K562 (cell line): Measurements from ENCODE around the gene ZNF521. TPM values are rescaled to one million over a fixed set of nuclear protein-coding genes. Genes with fewer than 3 reads are reported as not detected.

Experiments
- ATAC-seq: fragments of 200-7000 bp; cut with Tn5 transposase; 3 replicates; pipeline ENCODE4 v1.9.1; 2020; ENCODE audit warnings: moderate library complexity
- BruUV-seq: library from RNA; stranded (reverse); fragments of 400-500 nt; replicated peaks from 2 replicates; lab custom pipeline; 2021; lab: Mats Ljungman, UMichigan
- CTCF ChIA-PET: fragments of 300-600 bp; formaldehyde crosslinking; extraction: SDS; loops from one replicate; lab custom pipeline; 2021; ENCODE audit warnings: low intra/inter-chr PET ratio; lab: Yijun Ruan, JAX
- POLR2A ChIA-PET: fragments of 300-600, 350-650 bp; sonication (Branson Sonifier 250); formaldehyde crosslinking; extraction: SDS; loops from one replicate; lab custom pipeline; 2021; ENCODE audit warnings: antibody characterized with exemption, inconsistent platforms; lab: Yijun Ruan, JAX
- DNase-seq, 4 experiments: peaks; one replicate each; pipeline versions ENCODE4 v3.0.0 to v3.0.0-alpha.2; 2011 to 2018; ENCODE audit warnings: low spot score in 3 of 4, mixed read lengths in 3 of 4; ENCODE audit errors: extremely low read depth in 1 of 4
- FAIRE-seq: peaks from 2 replicates; lab custom pipeline; 2011; peaks lifted over from hg19 to GRCh38; lab: Jason Lieb, UNC
- H2AFZ ChIP-seq: 2 replicates; pipeline ENCODE4 v1.6.0; 2011; ENCODE audit warnings: low read depth, low read length, control low read depth, inconsistent platforms
- H3K27ac ChIP-seq: fragments of 200-600 bp; 3 replicates; pipeline ENCODE4 v1.8.0; 2011; ENCODE audit warnings: low read depth, mild to moderate bottlenecking, control low read depth, inconsistent platforms, low read length, moderate library complexity, mixed read lengths; ENCODE audit errors: extremely low read depth
- H3K27me3 ChIP-seq, 2 experiments: fragments of 300-600 bp in 1 of 2; 2 replicates in 1 of 2; 3 replicates in 1 of 2; pipeline versions ENCODE4 v1.6.0 to v1.8.0; 2011; ENCODE audit warnings: inconsistent platforms in 2 of 2, low read length in 2 of 2, mild to moderate bottlenecking in 1 of 2, mixed read lengths in 1 of 2, moderate library complexity in 1 of 2; ENCODE audit not compliant: control insufficient read depth in 2 of 2, insufficient read depth in 2 of 2
- H3K36me3 ChIP-seq: fragments of 300-600 bp; 3 replicates; pipeline ENCODE4 v1.8.0; 2011; ENCODE audit warnings: mild to moderate bottlenecking, low read length, inconsistent platforms; ENCODE audit not compliant: control insufficient read depth, insufficient read depth
- H3K4me1 ChIP-seq, 2 experiments: fragments of 200-600 bp in 1 of 2; replicated peaks in 1 of 2; 2 replicates in 1 of 2; 3 replicates in 1 of 2; pipeline versions ENCODE4 v1.5.1 to v1.8.0; 2011; ENCODE audit warnings: inconsistent platforms in 2 of 2, low read length in 2 of 2, mild to moderate bottlenecking in 1 of 2, mixed read lengths in 1 of 2, moderate library complexity in 1 of 2; ENCODE audit not compliant: control insufficient read depth in 2 of 2, insufficient read depth in 2 of 2
- H3K4me2 ChIP-seq: 2 replicates; pipeline ENCODE4 v1.6.1; 2011; ENCODE audit warnings: low read length, control low read depth, inconsistent platforms, mixed read lengths; ENCODE audit not compliant: insufficient read depth
- H3K4me3 ChIP-seq: fragments of 200-600 bp; sonication (generic), shearing (Covaris generic); 2 replicates; pipeline ENCODE4 v1.5.1; 2016; ENCODE audit warnings: control low read depth, inconsistent platforms
- H3K79me2 ChIP-seq: fragments of 200-600 bp; 3 replicates; pipeline ENCODE4 v1.8.0; 2011; ENCODE audit warnings: low read length, inconsistent platforms; ENCODE audit not compliant: control insufficient read depth, insufficient read depth
- H3K9ac ChIP-seq, 2 experiments: 2 replicates each; pipeline versions ENCODE4 v1.6.0 to v1.6.1; 2011; ENCODE audit warnings: low read depth in 2 of 2, low read length in 2 of 2, control low read depth in 1 of 2, inconsistent platforms in 1 of 2, mild to moderate bottlenecking in 1 of 2, mixed read lengths in 1 of 2; ENCODE audit not compliant: insufficient read depth in 1 of 2
- H3K9me1 ChIP-seq: one replicate; pipeline ENCODE4 v1.6.0; 2011; ENCODE audit warnings: inconsistent platforms, mild to moderate bottlenecking, low read length, moderate library complexity; ENCODE audit not compliant: control insufficient read depth, insufficient read depth
- H3K9me3 ChIP-seq: replicated peaks from 2 replicates; pipeline ENCODE4 v1.5.1; 2011; ENCODE audit warnings: low read depth, low read length, inconsistent platforms; ENCODE audit not compliant: control insufficient read depth, insufficient read depth
- H4K20me1 ChIP-seq: replicated peaks from 2 replicates; pipeline ENCODE4 v1.6.1; 2011; ENCODE audit warnings: low read length, inconsistent platforms, mixed read lengths; ENCODE audit not compliant: control insufficient read depth, insufficient read depth
- DDX20 ChIP-seq: fragments of 450-650 bp; IDR thresholded peaks from 2 replicates; pipeline ENCODE4 v1.6.1; 2016; ENCODE audit warnings: missing genetic modification characterization, low read depth, mild to moderate bottlenecking, missing compliant biosample characterization, moderate library complexity
- FOS ChIP-seq: IDR thresholded peaks from 3 replicates; pipeline ENCODE4 v1.6.1; 2011; ENCODE audit not compliant: insufficient read length; ENCODE audit errors: extremely low read depth
- FOXJ2 ChIP-seq: fragments of 200-800 bp; sonication (Bioruptor generic); IDR thresholded peaks from 2 replicates; pipeline ENCODE4 v1.6.1; 2016; ENCODE audit warnings: missing genetic modification characterization, missing compliant biosample characterization
- NELFE ChIP-seq: IDR thresholded peaks from 2 replicates; pipeline ENCODE4 v1.6.1; 2011; ENCODE audit warnings: mild to moderate bottlenecking; ENCODE audit not compliant: insufficient read depth, insufficient read length
- POLR2A ChIP-seq: fragments of 450-650 bp; conservative IDR thresholded peaks from 2 replicates; pipeline ENCODE4 v1.6.1; 2016
- RBM15 ChIP-seq: fragments of 200-400 bp; formaldehyde crosslinking; IDR thresholded peaks from 2 replicates; pipeline ENCODE4 v1.6.1; 2018; ENCODE audit warnings: mild to moderate bottlenecking, low read length, moderate library complexity; ENCODE audit not compliant: insufficient read depth
- SMAD4 ChIP-seq: fragments of 250-450 bp; sonication (Bioruptor Pico); conservative IDR thresholded peaks from 2 replicates; pipeline ENCODE4 v1.8.0; 2021; ENCODE audit warnings: inconsistent platforms, mild to moderate bottlenecking, moderate library complexity
- SRSF3 ChIP-seq: fragments of 200-400 bp; formaldehyde crosslinking; IDR thresholded peaks from 2 replicates; pipeline ENCODE4 v1.6.1; 2016; ENCODE audit warnings: mild to moderate bottlenecking, low read length, moderate library complexity; ENCODE audit not compliant: insufficient read depth
- TAF9B ChIP-seq: fragments of 450-650 bp; IDR thresholded peaks from 2 replicates; pipeline ENCODE4 v1.6.1; 2018; ENCODE audit warnings: mild to moderate bottlenecking; ENCODE audit not compliant: partially characterized antibody
- ZNF507 ChIP-seq: conservative IDR thresholded peaks from 2 replicates; pipeline ENCODE4 v1.6.1; 2017; ENCODE audit warnings: missing genetic modification characterization, missing compliant biosample characterization
- ZNF77 ChIP-seq: fragments of 250-450 bp; sonication (Bioruptor Pico); IDR thresholded peaks from 2 replicates; pipeline ENCODE4 v1.5.0; 2020
- WGBS: fragments of 100-300 bp; shearing (Covaris generic); methylation state at CpG from one replicate; pipeline ENCODE4 v1.1.6; 2016; ENCODE audit warnings: low coverage, mixed read lengths; ENCODE audit not compliant: insufficient coverage; ENCODE audit errors: missing lambda C conversion rate; 5-methylcytosine and 5-hydroxymethylcytosine counted together
- in situ Hi-C: fragments of 300-500 bp; cut with MboI; formaldehyde crosslinking; loops from 4 replicates; pipeline ENCODE4 v1.15.0; 2018; ENCODE audit warnings: inconsistent platforms, mixed read lengths
- intact Hi-C: fragments of 100-400 bp; cut with micrococcal nuclease; formaldehyde crosslinking; loops from 2 replicates; pipeline ENCODE4 v1.14.2; 2022
- polyA plus RNA-seq, 8 experiments: library from polyadenylated mRNA; depleted of rRNA in 4 of 8; stranded (reverse) in 5 of 8; unstranded in 3 of 8; fragments of >200 nt; fragmentation: Nextera tagmentation in 2 of 8; fragmentation: Illumina TruSeq in 1 of 8; extraction: Ambion mirVana in 2 of 8; extraction: Trizol in 1 of 8; gene quantifications; 2 replicates each; pipeline versions ENCODE4 v1.2.1 to v1.2.3, GENCODE V29; 2011 to 2014; ENCODE audit warnings: inconsistent platforms in 1 of 8, missing spikeins in 1 of 8
- total RNA-seq, 7 experiments: library from RNA; depleted of rRNA in 6 of 7; stranded (reverse); fragments of >200 nt in 6 of 7; fragmentation: Illumina TruSeq in 2 of 7; extraction: Trizol in 2 of 7; gene quantifications; 2 replicates each; pipeline versions ENCODE4 v1.2.1 to v1.2.3, GENCODE V29; 2011 to 2021; ENCODE audit warnings: low replicate concordance in 1 of 7

Gene ZNF521
- total and polyA plus RNA-seq, 9 of the 15 experiments (the other 6 are each of a cell fraction or from before 2014, with no cell fraction given) = 1.2 to 5.8 (median 1.6) TPM

GRCh38 chr18:25192065-25192464 is 159.9 kb downstream of the ZNF521 start:
- Histone ChIP-seq H3K9me3 (no peaks in the 10 kb centered on the region), H4K20me1 (no peaks in the 10 kb centered on the region), H3K4me2 (no peak overlapping the region), H3K79me2 (no peaks in the 10 kb centered on the region), H3K9ac (no peak overlapping the region), H3K4me3 (no peak overlapping the region), H3K36me3 (no peaks in the 10 kb centered on the region), H3K4me1 (no peaks in the 10 kb centered on the region), H3K9me1 (no peaks in the 10 kb centered on the region), H3K27ac (no peak overlapping the region), H3K27me3 (no peaks in the 10 kb centered on the region), H2AFZ (no peak overlapping the region)
- intact Hi-C loops (no loop called here), in situ Hi-C loops (no loop called here)
- no peak for ATAC-seq
- ChIA-PET CTCF (no interaction called here), POLR2A (no interaction called here)
- no peak for DNase-seq
- WGBS = 4% methylated on average over 4 of the region's 4 CpGs
- no peak for TF ChIP-seq FOXJ2
- TF ChIP-seq NELFE = no peak
- no peak for TF ChIP-seq ZNF507
- TF ChIP-seq RBM15 = no peak
- TF ChIP-seq DDX20 = no peak
- no TSS peak for BruUV-seq
- no peak for FAIRE-seq

DNA sequence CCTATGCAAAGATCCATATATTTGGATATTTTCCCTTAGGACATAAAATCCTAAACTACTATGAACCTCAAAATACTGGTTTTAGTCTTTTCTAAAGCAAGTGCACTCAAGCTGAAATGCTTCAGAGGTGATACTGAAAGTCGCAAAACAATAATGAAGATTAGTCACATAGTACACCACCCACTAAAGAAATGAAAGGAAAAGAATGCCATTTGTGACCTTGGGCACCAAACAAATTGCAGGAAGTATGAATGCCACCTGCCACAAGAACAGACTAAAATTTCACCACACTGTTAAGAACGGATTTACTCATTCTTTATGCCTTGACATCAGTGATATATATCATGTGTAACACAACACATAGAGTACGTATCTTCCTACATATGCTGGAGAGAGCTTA is 161.5 kb downstream of the ZNF521 start:
- POLR2A ChIA-PET = interaction anchor here (0.6 kb wide), 1 partner anchor 699 kb away, joined by 3 read pairs; no protein-coding TSS in a partner anchor
- H4K20me1 ChIP-seq = no peaks in the 10 kb centered on the region
- ATAC-seq = no peak
- in situ Hi-C loops = no loop called here
- no peak for DNase-seq
- no peak overlapping the region for H2AFZ ChIP-seq
- CTCF ChIA-PET = no interaction called here
- no peak overlapping the region for H3K9ac ChIP-seq
- H3K9me1 ChIP-seq = no peaks in the 10 kb centered on the region
- H3K36me3 ChIP-seq = no peaks in the 10 kb centered on the region
- no peak overlapping the region for H3K4me2 ChIP-seq
- BruUV-seq = no TSS peak
- H3K9me3 ChIP-seq = no peaks in the 10 kb centered on the region
- H3K79me2 ChIP-seq = no peaks in the 10 kb centered on the region
- H3K27ac ChIP-seq = no peak overlapping the region
- WGBS = 1% methylated on average over 3 of the region's 3 CpGs
- no peaks in the 10 kb centered on the region for H3K4me1 ChIP-seq
- intact Hi-C loops = no loop called here
- TF ChIP-seq ZNF77 (no peak), FOS (no peak), POLR2A (no peak), TAF9B (no peak), SMAD4 (CRISPR knock-in tag) (no peak), SRSF3 (no peak)
- FAIRE-seq = no peak
- H3K4me3 ChIP-seq = no peak overlapping the region
- H3K27me3 ChIP-seq = no peaks in the 10 kb centered on the region
